ENCODE measurements around the gene PCDHGA1. TPM values are rescaled to one million over a fixed set of nuclear protein-coding genes. Genes with fewer than 3 reads are reported as not detected.
"Not testable (repeated sequence)": the region's sequence is repeated elsewhere in the genome, so short reads cannot be mapped to it uniquely, and the experiment has no call there.

The PCDHGA1 gene
- total RNA-seq, 2 experiments from 2014 or later: not detected

- intact Hi-C loops (cut with micrococcal nuclease): loop anchor here (10.0 kb wide), 1 partner anchor 49 kb away; the partner anchor contains the start of genes PCDHGA10 and PCDHGB7
- no peak overlapping the region for H3K4me3 Mint-ChIP-seq
- DNase-seq: no peak
- no peak overlapping the region for H3K27ac Mint-ChIP-seq
- H3K36me3 Mint-ChIP-seq: peaks cover 32% of the 10 kb centered on the region
- POLR2A ChIA-PET: no interaction called here
- CTCF ChIA-PET: interaction anchor here (1.1 kb wide), 1 partner anchor 198 kb away, joined by 3 read pairs; no protein-coding TSS in a partner anchor
- peaks cover 67% of the 10 kb centered on the region for H3K27me3 Mint-ChIP-seq
- peaks cover 38% of the 10 kb centered on the region for H3K9me3 Mint-ChIP-seq
- H3K4me1 Mint-ChIP-seq (ENCODE audit: low read depth): peaks cover 5% of the 10 kb centered on the region
These were observed 35.9 kb downstream of the PCDHGA1 start for GRCh38 chr5:141366016-141366896.

DNA sequence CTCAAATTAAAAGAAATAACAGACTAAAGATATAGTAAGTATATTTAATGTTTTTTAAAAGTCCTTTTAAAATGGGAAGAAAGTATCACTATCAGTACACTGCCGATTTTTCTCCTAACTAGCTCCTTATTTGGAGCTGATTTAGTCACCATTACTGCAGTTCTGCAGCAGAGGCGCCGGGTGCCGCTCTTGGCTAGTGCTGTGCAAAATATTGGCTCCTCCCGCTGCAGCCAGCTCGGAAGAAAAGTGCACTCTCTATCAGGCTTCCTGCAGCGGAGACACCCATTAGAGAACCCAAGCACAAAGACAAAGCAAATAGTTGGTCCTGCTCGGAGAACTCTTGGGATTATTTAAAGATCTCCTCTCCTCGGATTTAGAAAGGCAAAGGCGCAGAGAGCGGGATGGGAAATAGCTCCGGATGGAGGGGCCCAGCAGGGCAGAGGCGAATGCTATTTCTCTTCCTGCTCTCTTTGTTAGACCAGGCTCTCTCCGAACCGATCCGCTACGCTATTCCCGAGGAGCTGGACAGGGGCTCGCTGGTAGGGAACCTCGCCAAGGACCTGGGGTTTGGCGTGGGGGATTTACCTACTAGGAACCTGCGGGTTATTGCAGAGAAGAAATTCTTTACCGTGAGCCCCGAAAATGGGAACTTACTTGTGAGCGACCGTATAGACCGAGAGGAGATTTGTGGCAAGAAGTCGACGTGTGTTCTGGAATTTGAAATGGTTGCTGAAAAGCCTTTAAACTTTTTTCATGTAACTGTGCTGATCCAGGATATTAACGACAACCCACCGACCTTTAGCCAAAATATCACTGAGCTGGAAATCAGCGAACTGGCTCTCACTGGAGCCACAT lies 39.9 kb downstream of the PCDHGA1 start, which contains the start of gene PCDHGB3:
Gene PCDHGB3, plus strand, starts transcription at position 249 of the 855 bp plus-strand sequence. Its CDS starts 153 bp downstream, at position 402.
- intact Hi-C loops (cut with micrococcal nuclease): loop anchor here (10.0 kb wide), 1 partner anchor 45 kb away; the partner anchor contains the start of genes PCDHGA10 and PCDHGB7
- peaks cover 48% of the 10 kb centered on the region for H3K27me3 Mint-ChIP-seq
- peaks cover 5% of the 10 kb centered on the region for H3K4me1 Mint-ChIP-seq (ENCODE audit: low read depth)
- H3K36me3 Mint-ChIP-seq: peaks cover 28% of the 10 kb centered on the region
- H3K4me3 Mint-ChIP-seq: peak within 1 kb of the TSS; percentile 68
- ChIA-PET POLR2A (interaction anchor here (0.7 kb wide), 1 partner anchor 194 kb away, joined by 3 read pairs; no protein-coding TSS in a partner anchor), CTCF (interaction anchor here (0.7 to 2.8 kb wide), 20 partner anchors 10 to 197 kb away, joined by 3 to 25 read pairs (median 4); partner anchors contain the start of genes PCDHB9, PCDHGA10, PCDHGA12 and PCDHGB2)
- H3K9me3 Mint-ChIP-seq: peaks cover 30% of the 10 kb centered on the region
- peak; percentile 55 for DNase-seq
- H3K27ac Mint-ChIP-seq: no peak within 1 kb of the TSS

DNA sequence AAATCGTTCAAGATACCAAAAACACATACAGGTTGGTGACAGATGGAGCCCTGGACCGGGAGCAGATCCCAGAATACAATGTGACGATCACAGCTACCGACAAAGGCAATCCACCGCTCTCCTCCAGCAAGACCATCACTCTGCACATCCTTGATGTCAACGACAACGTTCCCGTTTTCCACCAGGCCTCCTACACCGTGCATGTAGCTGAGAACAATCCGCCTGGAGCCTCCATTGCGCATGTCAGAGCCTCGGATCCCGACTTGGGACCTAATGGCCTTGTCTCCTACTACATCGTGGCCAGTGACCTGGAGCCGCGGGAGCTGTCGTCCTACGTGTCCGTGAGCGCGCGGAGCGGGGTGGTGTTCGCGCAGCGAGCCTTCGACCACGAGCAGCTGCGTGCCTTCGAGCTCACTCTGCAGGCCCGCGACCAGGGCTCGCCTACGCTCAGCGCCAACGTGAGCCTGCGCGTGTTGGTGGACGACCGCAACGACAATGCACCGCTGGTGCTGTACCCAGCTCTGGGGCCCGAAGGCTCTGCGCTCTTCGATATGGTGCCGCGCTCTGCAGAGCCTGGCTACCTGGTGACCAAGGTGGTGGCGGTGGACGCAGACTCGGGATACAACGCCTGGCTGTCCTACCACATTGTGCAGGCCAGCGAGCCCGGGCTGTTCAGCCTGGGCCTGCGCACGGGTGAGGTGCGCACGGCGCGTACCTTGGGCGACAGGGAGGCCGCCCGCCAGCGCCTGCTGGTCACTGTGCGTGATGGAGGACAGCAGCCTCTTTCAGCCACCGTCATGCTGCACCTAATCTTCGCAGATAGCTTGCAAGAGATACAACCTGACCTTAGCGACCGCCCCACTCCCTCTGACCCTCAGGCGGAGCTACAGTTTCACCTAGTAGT lies 41.5 kb downstream of the PCDHGA1 start:
- Mint-ChIP-seq H3K36me3 (peaks cover 26% of the 10 kb centered on the region), H3K9me3 (peaks cover 29% of the 10 kb centered on the region), H3K4me1 (ENCODE audit: low read depth) (peaks cover 5% of the 10 kb centered on the region), H3K27ac (no peak overlapping the region), H3K27me3 (peaks cover 44% of the 10 kb centered on the region), H3K4me3 (no peak overlapping the region)
- no peak for DNase-seq
- POLR2A ChIA-PET: no interaction called here
- CTCF ChIA-PET: interaction anchor here (0.6 to 2.8 kb wide), 6 partner anchors 15 to 192 kb away, joined by 4 to 25 read pairs (median 5); partner anchors contain the start of gene PCDHGA10
- intact Hi-C loops (cut with micrococcal nuclease): no loop called here

DNA sequence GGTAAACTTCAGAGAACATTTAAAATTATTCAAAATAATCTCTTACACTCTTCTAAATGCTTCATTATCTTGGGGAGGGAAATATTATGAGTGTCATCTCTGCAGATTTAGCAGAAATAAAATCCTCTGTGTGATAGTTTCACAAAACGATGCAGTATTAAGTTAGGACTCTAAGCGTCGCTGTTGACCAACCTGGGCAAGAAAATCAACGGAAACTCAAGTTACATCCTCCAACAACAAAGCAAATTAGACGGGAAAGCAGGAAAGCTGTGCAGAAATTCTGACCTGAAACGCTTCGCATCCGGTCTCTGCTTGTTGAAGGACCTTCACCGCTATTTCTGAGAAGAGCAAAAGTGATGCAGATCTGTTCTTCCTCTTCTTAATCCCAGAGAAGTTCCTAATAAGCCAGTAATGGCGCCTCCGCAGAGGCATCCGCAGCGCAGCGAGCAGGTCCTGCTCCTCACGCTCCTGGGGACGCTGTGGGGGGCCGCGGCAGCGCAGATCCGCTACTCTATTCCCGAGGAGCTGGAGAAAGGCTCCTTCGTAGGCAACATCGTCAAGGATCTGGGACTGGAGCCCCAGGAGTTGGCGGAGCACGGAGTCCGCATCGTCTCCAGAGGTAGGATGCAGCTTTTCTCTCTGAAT lies 43.5 kb downstream of the PCDHGA1 start, which contains the start of gene PCDHGA6:
Gene PCDHGA6, plus strand, starts transcription at position 219 of the 645 bp plus-strand sequence. Its CDS starts 193 bp downstream, at position 412.
- ChIA-PET POLR2A (no interaction called here), CTCF (interaction anchor here (0.7 to 1.5 kb wide), 5 partner anchors 15 to 191 kb away, joined by 3 to 5 read pairs (median 3); partner anchors contain the start of gene PCDHGB6)
- no peak for DNase-seq
- Mint-ChIP-seq H3K36me3 (peaks cover 26% of the 10 kb centered on the region), H3K4me3 (peak within 1 kb of the TSS; percentile 27), H3K27ac (no peak within 1 kb of the TSS), H3K27me3 (peaks cover 39% of the 10 kb centered on the region), H3K4me1 (ENCODE audit: low read depth) (peaks cover 5% of the 10 kb centered on the region), H3K9me3 (peaks cover 33% of the 10 kb centered on the region)
- intact Hi-C loops (cut with micrococcal nuclease): no loop called here

GRCh38 chr5:141374627-141375026 lies 44.3 kb downstream of the PCDHGA1 start:
- peaks cover 5% of the 10 kb centered on the region for H3K4me1 Mint-ChIP-seq (ENCODE audit: low read depth)
- H3K4me3 Mint-ChIP-seq: no peak overlapping the region
- H3K36me3 Mint-ChIP-seq: peaks cover 26% of the 10 kb centered on the region
- ChIA-PET CTCF (interaction anchor here (0.7 to 1.5 kb wide), 3 partner anchors 16 to 182 kb away, joined by 3 to 5 read pairs (median 3); partner anchors contain the start of gene PCDHGB6), POLR2A (no interaction called here)
- no peak overlapping the region for H3K27ac Mint-ChIP-seq
- DNase-seq: no peak
- H3K9me3 Mint-ChIP-seq: peaks cover 33% of the 10 kb centered on the region
- peaks cover 40% of the 10 kb centered on the region for H3K27me3 Mint-ChIP-seq
- intact Hi-C loops (cut with micrococcal nuclease): no loop called here

- H3K4me3 Mint-ChIP-seq; H3K27ac Mint-ChIP-seq; CTCF ChIA-PET; POLR2A ChIA-PET; intact Hi-C loops (cut with micrococcal nuclease); H3K4me1 Mint-ChIP-seq (ENCODE audit: low read depth); DNase-seq: not testable (repeated sequence)
- H3K27me3 Mint-ChIP-seq: peaks cover 35% of the 10 kb centered on the region
- H3K9me3 Mint-ChIP-seq: peaks cover 33% of the 10 kb centered on the region
- H3K36me3 Mint-ChIP-seq: peaks cover 23% of the 10 kb centered on the region
These were observed 45.3 kb downstream of the PCDHGA1 start for GRCh38 chr5:141375444-141376155.

DNA sequence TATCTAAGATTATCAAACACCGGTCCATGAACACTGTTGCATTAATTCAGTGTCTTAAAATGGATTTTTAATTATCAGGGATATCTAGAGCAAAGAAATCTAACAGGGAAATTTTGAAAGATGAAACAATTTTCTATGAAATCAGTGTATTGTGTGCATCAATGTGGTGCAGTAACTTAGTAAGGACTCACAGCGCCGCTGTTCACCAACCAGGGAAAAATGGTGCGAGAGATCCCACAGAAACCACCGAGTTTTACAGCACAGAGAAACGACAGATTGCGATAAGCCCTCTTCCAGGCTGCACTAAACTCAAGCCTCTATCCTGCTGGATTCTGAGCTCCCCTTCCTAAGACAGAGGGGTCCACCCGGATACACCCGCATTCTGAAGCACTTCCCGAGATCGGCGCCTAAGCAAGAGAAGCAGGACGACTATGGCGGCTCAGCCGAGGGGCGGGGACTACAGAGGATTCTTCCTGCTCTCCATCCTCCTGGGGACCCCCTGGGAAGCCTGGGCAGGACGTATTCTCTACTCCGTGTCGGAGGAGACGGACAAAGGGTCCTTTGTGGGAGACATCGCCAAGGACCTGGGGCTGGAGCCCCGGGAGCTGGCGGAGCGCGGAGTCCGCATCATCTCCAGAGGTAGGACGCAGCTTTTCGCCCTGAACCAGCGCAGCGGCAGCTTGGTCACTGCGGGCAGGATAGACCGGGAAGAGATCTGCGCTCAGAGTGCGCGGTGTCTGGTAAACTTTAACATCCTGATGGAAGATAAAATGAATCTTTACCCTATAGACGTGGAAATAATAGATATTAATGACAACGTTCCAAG lies 52.4 kb downstream of the PCDHGA1 start, which contains the start of gene PCDHGA7:
Gene PCDHGA7, plus strand, starts transcription at position 274 of the 826 bp plus-strand sequence. Its CDS starts 158 bp downstream, at position 432.
- peaks cover 55% of the 10 kb centered on the region for H3K27me3 Mint-ChIP-seq
- intact Hi-C loops (cut with micrococcal nuclease): no loop called here
- no peak within 1 kb of the TSS for H3K27ac Mint-ChIP-seq
- ChIA-PET CTCF (no interaction called here), POLR2A (interaction anchor here (0.6 kb wide), 1 partner anchor 61 kb away, joined by 7 read pairs; no protein-coding TSS in a partner anchor)
- DNase-seq: no peak
- peak within 1 kb of the TSS; percentile 66 for H3K4me3 Mint-ChIP-seq
- H3K4me1 Mint-ChIP-seq (ENCODE audit: low read depth): no peaks in the 10 kb centered on the region
- peaks cover 14% of the 10 kb centered on the region for H3K9me3 Mint-ChIP-seq
- peaks cover 11% of the 10 kb centered on the region for H3K36me3 Mint-ChIP-seq

GRCh38 chr5:141383345-141383744 lies 53.0 kb downstream of the PCDHGA1 start:
- intact Hi-C loops (cut with micrococcal nuclease): no loop called here
- Mint-ChIP-seq H3K36me3 (peaks cover 13% of the 10 kb centered on the region), H3K27me3 (peaks cover 57% of the 10 kb centered on the region), H3K9me3 (peaks cover 15% of the 10 kb centered on the region), H3K4me1 (ENCODE audit: low read depth) (no peaks in the 10 kb centered on the region), H3K27ac (no peak overlapping the region), H3K4me3 (no peak overlapping the region)
- DNase-seq: no peak
- CTCF ChIA-PET: no interaction called here
- POLR2A ChIA-PET: interaction anchor here (0.6 kb wide), 1 partner anchor 60 kb away, joined by 7 read pairs; no protein-coding TSS in a partner anchor

DNA sequence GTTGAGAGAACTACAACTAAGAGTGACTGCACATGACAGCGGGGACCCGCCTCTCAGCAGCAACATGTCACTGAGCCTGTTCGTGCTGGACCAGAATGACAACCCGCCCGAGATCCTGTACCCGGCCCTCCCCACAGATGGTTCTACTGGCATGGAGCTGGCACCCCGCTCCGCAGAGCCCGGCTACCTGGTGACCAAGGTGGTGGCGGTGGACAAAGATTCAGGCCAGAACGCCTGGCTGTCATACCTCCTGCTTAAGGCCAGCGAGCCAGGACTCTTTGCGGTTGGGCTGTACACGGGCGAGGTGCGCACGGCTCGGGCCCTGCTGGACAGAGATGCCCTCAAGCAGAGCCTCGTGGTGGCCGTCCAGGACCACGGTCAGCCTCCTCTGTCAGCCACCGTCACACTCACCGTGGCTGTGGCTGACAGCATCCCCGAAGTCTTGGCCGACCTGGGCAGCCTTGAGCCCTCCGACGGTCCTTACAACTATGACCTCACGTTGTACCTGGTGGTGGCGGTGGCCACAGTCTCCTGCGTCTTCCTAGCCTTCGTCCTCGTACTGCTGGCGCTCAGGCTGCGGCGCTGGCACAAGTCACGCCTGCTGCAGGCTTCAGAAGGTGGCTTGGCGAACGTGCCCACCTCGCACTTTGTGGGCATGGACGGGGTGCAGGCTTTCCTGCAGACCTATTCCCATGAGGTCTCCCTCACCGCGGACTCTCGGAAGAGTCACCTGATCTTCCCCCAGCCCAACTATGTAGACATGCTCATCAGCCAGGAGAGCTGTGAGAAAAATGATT lies 54.4 kb downstream of the PCDHGA1 start:
- H3K27me3 Mint-ChIP-seq: peaks cover 62% of the 10 kb centered on the region
- H3K4me3 Mint-ChIP-seq: no peak overlapping the region
- ChIA-PET POLR2A (no interaction called here), CTCF (no interaction called here)
- intact Hi-C loops (cut with micrococcal nuclease): no loop called here
- H3K36me3 Mint-ChIP-seq: peaks cover 18% of the 10 kb centered on the region
- peaks cover 20% of the 10 kb centered on the region for H3K9me3 Mint-ChIP-seq
- no peaks in the 10 kb centered on the region for H3K4me1 Mint-ChIP-seq (ENCODE audit: low read depth)
- no peak overlapping the region for H3K27ac Mint-ChIP-seq
- no peak for DNase-seq

Measured in activated CD4-positive, alpha-beta memory T cell treated with anti-CD3 and anti-CD28 coated beads for 36 hours (primary cell).